Measurements from ENCODE around the gene C13orf42. TPM values are rescaled to one million over a fixed set of nuclear protein-coding genes. Genes with fewer than 3 reads are reported as not detected.

The C13orf42 gene
- total RNA-seq, 4 donors from 2014 or later, result not detected

DNA sequence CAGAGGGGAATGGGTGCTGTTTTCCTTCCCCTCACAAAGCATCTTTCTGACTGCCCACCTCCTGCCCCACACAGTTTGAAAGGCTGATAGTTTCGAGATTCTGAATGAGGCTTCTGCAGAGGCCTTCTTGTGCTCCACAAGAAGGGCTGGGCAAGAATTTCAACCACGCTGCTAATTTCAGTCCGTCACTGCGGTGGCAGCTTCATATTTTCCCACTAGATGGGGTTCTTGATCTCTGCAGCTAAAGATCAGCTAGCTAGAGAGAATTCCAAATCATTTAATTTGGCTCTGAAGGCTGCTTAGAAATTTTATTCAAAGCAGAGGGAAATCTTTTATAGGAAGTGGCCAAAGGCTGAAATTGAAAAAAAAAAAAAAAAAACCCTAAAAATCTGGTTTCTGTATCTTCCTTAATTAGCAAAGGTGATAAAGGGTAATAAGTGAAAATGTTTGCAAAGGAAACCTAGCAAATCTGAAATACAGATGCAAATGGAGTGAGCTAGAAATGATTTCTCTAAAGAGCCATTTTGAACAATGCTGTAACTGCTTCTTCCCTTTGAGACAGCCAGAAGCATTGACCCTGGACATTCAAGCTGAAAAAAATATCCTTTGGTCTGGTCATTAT lies 38.0 kb upstream of the C13orf42 start:
- H3K4me3 ChIP-seq, result no peak overlapping the region
- H3K27me3 ChIP-seq, result no peaks in the 10 kb centered on the region
- peaks cover 0 to 13% (median 0%) of the 10 kb centered on the region in 4 donors for H3K4me1 ChIP-seq
- 6 to 15% methylated on average over 4 of the region's 4 CpGs for WGBS, 2 donors
- peak in 1 of 2 donors; percentile 60 for DNase-seq (ENCODE audit: low spot score in 2 of 2)
- no peaks in the 10 kb centered on the region for H3K36me3 ChIP-seq
- peak overlapping the region in 1 of 4 donors; percentile 62 for H3K27ac ChIP-seq
- TF ChIP-seq POLR2A (IDR thresholded peaks at IDR 0.05) (no peak), EP300 (IDR thresholded peaks at IDR 0.05) (peak in 1 of 2 donors; percentile 46)
- TF ChIP-seq, protein P1, sequence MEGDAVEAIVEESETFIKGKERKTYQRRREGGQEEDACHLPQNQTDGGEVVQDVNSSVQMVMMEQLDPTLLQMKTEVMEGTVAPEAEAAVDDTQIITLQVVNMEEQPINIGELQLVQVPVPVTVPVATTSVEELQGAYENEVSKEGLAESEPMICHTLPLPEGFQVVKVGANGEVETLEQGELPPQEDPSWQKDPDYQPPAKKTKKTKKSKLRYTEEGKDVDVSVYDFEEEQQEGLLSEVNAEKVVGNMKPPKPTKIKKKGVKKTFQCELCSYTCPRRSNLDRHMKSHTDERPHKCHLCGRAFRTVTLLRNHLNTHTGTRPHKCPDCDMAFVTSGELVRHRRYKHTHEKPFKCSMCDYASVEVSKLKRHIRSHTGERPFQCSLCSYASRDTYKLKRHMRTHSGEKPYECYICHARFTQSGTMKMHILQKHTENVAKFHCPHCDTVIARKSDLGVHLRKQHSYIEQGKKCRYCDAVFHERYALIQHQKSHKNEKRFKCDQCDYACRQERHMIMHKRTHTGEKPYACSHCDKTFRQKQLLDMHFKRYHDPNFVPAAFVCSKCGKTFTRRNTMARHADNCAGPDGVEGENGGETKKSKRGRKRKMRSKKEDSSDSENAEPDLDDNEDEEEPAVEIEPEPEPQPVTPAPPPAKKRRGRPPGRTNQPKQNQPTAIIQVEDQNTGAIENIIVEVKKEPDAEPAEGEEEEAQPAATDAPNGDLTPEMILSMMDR (IDR thresholded peaks at IDR 0.05), result peak; percentile 45 to 73 (median 61)
- H3K9me3 ChIP-seq, result no peaks in the 10 kb centered on the region

DNA sequence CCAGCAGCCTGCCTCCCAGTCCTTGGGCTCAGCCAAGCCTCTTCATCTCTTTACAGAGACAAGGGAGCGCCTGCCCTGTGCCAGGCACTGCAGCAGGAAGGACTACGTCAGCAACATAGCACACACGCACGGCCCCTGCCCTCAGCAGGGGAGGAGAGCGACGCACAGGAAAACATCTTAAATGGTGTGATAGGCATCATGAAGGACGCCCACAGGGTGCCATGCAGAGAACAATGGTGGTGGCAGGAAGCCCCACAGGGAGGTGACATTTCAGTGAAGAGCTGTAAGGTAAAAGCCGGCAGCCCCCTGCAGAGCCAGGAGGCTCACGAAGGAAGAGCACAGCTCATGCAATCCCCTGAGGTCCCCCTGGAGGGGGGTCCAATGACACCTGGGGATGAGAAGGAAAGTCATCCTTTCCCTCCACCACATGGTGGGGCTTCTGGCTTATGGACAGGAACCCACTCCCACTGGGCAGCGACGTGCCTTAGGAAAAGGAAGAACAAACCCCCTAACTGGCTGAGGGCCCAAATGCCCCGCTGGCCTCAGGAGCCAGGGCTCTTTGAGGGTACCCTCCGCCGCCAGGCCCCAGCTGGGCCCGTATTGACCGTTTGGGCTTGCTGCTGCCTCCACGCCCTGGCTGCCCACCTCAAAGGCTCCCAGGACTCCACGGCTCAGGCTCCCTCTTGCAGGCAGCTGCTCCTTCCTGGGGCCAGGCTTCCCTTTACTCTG lies 37.3 kb upstream of the C13orf42 start:
- Histone ChIP-seq H3K4me3 (no peak overlapping the region), H3K27me3 (no peaks in the 10 kb centered on the region), H3K9me3 (no peaks in the 10 kb centered on the region), H3K4me1 (peaks cover 0 to 13% (median 0%) of the 10 kb centered on the region in 4 donors), H3K36me3 (no peaks in the 10 kb centered on the region), H3K27ac (peak overlapping the region in 1 of 4 donors; percentile 62)
- DNase-seq (ENCODE audit: low spot score in 2 of 2), result no peak
- 73 to 74% methylated on average over 18 of the region's 18 CpGs for WGBS, 2 donors
- TF ChIP-seq POLR2A (IDR thresholded peaks at IDR 0.05) (no peak), EP300 (IDR thresholded peaks at IDR 0.05) (peak in 1 of 2 donors; percentile 18)

DNA sequence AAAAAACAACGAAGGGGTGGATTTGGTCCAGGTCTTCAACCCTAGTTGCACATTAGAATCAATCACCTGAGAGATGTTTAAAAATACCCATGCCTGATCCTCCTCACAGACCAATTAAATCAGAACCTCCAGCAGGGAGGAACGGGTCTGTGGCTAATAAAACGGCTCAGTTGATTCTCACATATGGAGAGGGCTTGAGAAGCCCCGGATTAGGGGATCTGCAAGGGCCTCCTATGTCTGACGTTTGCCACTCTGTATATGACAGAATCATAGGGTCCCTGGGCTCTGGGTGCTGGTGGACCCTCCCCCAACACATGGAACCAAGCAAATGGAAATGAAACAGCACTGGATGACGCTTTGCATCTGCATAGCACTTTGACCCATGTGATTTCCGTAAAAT lies 36.7 kb upstream of the C13orf42 start:
- Histone ChIP-seq H3K27ac (no peak overlapping the region), H3K4me1 (peaks cover 0 to 13% (median 0%) of the 10 kb centered on the region in 4 donors), H3K36me3 (no peaks in the 10 kb centered on the region), H3K27me3 (no peaks in the 10 kb centered on the region), H3K4me3 (no peak overlapping the region), H3K9me3 (no peaks in the 10 kb centered on the region)
- WGBS, 2 donors, result 63 to 73% methylated on average over 7 of the region's 7 CpGs
- no peak for TF ChIP-seq POLR2A (IDR thresholded peaks at IDR 0.05)
- TF ChIP-seq, protein P1 (IDR thresholded peaks at IDR 0.05), result no peak
- no peak for TF ChIP-seq EP300 (IDR thresholded peaks at IDR 0.05)
- no peak for DNase-seq (ENCODE audit: low spot score in 2 of 2)

DNA sequence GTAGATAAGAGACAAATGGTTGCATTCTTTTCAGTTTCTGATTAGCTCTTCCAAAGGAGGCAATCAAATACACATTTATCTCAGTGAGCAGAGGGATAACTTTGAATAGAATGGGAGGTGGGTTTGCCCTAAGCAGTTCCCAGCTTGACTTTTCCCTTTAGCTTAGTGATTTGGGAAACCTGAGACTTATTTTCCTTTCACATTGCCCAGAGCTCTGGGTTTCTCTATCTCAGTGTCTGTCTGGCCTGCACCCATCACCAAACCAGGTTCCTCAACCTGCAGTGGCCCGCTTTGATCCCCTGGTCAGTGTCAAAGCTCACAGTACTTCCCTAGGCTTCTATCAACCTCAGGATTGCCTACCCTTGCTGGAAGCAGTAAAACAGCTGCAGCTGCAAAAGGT lies 35.6 kb upstream of the C13orf42 start:
- DNase-seq (ENCODE audit: low spot score in 2 of 2), result no peak
- H3K36me3 ChIP-seq, result no peaks in the 10 kb centered on the region
- no peak overlapping the region for H3K27ac ChIP-seq
- whole genome bisulfite sequencing, 2 donors, result 94 to 100% methylated on average over 1 of the region's 1 CpG
- H3K4me3 ChIP-seq, result no peak overlapping the region
- H3K4me1 ChIP-seq, result peaks cover 0 to 13% (median 0%) of the 10 kb centered on the region in 4 donors
- TF ChIP-seq, protein P1 (IDR thresholded peaks at IDR 0.05), result no peak
- TF ChIP-seq EP300 (IDR thresholded peaks at IDR 0.05) (no peak), POLR2A (IDR thresholded peaks at IDR 0.05) (no peak)
- H3K27me3 ChIP-seq, result no peaks in the 10 kb centered on the region
- no peaks in the 10 kb centered on the region for H3K9me3 ChIP-seq

DNA sequence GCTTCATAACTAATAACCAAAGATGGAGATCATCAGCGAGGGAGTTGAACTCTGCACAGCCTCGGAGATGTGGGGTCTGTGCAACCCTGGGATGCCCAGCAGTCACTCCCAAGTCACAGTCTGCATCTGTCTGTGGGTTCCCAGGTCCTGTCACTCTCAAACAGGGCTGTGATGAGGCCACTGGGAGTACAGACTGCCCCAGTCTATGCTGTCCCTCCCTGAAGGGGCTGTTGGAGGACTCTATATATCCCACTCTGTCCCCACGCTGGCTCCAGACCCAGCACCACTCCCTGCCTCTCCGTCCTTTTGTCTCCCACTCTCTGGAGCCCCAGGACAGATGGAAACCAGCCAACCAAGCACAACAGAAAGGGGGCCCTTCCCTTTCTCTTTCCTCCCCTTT lies 26.2 kb upstream of the C13orf42 start:
- Histone ChIP-seq H3K9me3 (no peaks in the 10 kb centered on the region), H3K36me3 (no peaks in the 10 kb centered on the region), H3K4me3 (no peak overlapping the region), H3K27me3 (no peaks in the 10 kb centered on the region), H3K4me1 (no peaks in the 10 kb centered on the region), H3K27ac (no peak overlapping the region)
- 67% methylated on average over 4 of the region's 4 CpGs for WGBS, 2 donors
- DNase-seq (ENCODE audit: low spot score in 2 of 2), result no peak
- TF ChIP-seq EP300 (IDR thresholded peaks at IDR 0.05) (no peak), POLR2A (IDR thresholded peaks at IDR 0.05) (no peak)
- TF ChIP-seq, protein P1 (IDR thresholded peaks at IDR 0.05), result no peak
